SKM-1 treated with dmso at 0.1 percent for 144 hours (cell line): ENCODE results near the gene PAPOLB.

Source experiments
- DNase-seq: peaks from one replicate; lab custom pipeline; 2025; ENCODE audit not compliant: unreplicated experiment; lab: John Stamatoyannopoulos, UW

Gene PAPOLB

DNA sequence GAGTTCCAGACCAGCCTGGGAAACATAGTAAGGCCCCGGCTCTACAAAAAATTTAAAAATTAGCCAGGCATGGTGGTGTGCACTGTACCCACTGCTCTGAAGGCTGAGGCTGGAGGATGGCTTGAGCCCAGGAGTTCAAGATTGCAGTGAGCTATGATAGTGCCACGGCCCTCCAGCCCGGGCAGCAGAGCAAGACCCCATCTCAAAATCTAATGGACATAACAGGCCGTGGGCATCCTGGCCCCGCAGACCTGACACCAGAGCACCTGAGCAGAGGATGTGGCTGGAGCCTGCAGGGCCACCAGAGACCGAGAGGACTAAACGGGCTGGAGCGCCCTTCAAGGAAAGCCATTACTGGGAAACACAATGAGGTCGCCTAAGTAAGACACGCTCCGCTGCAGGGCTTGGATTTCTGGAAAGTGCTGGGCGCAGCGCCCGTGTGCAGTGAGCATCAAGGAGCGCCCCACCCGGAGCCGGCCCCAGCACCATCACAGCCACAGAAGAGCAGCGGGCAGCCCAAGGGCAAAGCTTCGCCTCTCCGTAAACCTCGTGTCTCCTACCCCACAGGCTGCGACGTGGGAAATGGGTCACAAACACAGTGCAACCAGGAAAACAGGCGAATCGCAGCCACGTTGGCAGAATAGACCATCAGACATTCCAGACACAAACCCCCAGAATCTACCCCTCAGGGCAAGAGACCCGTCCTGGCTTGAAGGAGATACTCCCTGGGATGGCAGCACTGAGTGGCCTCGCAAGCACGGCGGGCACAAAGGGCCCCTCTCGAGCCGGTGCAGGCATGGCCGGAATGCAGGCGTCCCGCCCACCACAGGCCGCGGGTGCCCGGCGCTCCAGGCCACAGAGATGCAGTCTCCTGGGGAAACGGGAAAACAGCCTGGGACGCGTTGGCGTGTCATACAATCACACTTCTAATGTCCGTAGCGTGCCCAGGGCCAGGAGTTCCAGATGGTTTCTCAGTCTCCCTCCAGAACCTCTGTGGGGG lies 16.8 kb upstream of the PAPOLB start:
- no peak for DNase-seq

DNA sequence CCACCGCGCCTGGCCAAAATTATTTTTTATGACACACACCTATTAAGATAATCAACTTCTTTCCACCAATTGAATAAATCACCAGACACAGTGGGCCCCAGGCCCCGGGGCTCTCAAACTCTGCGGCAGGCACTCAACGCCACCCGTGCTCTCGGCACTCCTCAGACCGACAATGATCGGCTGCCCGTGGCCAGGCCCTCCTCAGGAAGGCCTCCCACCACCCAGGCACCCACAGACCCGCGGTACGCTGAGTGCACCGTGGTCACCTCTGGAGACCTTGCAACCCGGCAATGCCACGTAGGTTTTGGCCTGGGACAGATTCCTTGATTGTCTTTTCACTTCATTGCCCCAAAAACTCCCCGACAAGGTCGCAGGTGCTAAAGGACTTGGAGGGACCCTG lies 14.8 kb upstream of the PAPOLB start:
- DNase-seq: no peak

DNA sequence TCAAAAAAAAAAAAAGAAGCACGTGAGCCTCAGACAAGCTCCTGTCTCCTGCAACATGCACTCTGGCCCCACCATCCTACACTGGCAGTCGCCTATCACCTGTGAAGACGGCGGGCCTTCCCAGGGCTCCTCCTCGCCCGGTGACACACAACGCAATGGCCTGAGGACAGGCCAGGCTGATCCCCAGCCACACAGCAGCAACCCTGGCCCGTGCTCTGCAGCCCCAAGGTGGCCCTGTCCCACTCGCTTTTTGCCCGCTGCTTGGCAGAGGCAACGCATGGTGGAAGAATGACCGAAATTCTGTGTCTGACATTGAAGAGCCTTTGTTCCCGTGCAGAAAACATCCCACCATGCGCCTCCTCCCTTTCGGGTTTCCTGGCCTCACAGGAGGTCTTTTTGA lies 13.6 kb upstream of the PAPOLB start:
- no peak for DNase-seq

DNA sequence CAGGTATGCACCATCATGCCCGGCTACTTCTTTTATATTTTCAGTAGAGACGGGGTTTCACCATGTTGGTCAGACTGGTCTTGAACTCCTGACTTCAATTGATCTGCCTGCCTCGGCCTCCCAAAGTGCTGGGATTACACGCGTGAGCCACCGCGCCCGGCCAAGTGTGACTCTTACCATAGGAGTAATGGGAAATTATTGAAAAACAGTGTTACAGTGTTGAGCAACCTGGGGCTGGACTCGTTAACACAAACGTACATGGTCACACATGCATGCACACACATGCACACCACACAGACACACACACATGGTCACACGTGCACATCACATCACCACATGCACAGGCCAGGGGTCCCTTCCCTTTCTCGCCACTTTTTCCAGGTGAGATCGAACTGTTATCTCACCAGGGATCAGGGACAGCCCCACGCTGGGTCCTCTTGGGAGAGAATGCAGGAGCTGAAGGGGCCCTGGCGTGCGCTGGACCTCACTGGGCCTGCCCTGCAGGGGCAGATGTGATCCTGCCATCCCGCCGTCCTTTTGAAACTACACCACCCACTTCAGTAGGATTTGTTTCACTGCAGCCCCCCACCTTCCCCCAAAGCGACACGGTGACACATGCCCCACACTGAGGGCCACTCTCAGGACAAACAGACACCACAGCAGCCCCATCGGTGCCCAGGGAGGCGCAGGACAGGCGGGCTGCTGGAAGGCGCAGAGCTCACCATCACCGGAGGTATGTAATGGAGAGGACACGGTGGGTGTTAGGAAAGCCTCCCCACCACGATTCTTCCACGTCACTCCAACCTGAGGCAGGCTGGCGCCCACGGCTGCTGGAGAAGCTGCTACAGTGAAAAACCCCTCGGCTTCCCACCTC lies 11.5 kb upstream of the PAPOLB start:
- no peak for DNase-seq

DNA sequence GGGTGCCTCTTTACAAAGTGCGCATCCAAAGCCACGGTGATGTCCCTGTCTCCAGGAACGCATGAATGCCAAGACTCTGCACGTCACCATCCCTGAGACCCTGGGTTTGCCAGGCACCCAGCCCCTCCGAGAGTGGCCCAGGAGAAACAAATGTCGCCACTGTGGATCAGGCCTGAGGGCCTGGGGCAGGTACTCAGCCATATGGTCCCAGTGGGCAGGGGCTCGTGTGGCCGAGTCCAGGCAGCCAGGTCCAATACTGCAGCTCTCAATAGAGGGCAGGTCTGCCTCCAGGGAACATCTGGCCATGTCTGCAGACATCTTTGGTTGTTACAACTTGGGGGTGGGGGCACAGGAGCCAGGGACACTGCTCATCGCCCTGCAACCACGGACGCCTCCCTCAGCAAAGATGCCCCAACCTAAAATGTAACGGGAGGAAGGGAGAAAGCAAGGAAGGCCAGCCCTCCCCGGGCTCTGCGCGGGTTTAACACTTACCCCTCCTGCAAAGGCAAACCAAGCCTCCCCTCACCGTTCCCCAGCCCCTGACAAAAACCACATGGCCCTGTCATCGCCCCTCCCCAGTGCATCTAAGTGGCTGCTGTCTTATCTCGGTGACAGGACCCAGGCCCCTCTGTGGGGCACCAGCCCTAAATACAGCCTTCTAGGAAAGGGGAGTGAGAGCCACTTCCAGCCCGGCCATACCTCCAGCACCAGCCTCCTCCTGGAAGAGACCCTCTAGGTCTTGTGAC lies 10.3 kb upstream of the PAPOLB start:
- no peak for DNase-seq

DNA sequence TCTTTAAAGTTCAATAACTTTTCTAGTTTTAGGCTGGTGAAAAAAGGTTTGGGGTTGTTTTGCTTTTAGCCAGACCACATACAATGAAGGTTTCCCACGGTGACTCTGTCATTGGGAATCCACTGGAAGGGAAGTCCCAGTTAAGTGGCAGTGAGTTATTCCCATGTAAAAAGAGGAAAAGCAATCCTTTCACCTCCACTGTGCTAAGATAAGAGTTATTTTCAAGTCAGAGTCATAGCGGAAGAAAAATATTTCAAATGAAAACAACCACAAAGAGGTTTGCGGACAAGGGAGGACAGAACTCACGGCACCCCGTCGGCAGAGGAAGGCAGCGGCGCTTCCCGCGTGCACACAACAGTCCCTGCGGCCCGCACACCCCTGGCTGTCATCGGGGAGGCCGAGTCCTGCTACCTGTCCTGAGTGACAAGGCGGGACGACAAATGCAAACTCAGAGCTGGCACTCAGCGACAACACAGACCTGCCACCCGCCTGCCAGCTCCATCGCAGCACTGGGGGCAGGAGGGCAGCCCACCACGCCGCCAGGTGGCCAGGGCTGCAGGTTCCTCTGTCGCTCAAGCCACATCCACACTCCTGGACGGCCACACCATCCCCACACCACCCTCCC lies 9.3 kb upstream of the PAPOLB start:
- no peak for DNase-seq

DNA sequence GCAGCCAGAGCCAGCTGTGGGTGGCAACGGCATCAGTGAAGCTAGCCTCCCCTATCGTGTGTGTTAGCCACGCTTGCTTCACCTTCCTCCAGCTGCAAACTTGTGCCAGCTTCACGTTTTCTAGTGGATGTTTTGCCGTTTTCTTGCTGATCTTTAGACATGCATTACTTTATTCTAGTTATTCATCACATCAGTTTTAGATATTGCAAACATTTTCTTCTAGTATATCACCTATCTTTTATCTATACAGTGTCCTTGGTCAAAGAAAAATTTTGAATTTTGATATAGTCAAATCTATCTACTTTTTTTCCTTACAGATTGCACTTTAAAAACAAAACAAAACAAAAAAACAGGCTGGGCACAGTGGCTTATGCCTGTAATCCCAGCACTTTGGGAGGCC lies 6.7 kb upstream of the PAPOLB start:
- DNase-seq: no peak

DNA sequence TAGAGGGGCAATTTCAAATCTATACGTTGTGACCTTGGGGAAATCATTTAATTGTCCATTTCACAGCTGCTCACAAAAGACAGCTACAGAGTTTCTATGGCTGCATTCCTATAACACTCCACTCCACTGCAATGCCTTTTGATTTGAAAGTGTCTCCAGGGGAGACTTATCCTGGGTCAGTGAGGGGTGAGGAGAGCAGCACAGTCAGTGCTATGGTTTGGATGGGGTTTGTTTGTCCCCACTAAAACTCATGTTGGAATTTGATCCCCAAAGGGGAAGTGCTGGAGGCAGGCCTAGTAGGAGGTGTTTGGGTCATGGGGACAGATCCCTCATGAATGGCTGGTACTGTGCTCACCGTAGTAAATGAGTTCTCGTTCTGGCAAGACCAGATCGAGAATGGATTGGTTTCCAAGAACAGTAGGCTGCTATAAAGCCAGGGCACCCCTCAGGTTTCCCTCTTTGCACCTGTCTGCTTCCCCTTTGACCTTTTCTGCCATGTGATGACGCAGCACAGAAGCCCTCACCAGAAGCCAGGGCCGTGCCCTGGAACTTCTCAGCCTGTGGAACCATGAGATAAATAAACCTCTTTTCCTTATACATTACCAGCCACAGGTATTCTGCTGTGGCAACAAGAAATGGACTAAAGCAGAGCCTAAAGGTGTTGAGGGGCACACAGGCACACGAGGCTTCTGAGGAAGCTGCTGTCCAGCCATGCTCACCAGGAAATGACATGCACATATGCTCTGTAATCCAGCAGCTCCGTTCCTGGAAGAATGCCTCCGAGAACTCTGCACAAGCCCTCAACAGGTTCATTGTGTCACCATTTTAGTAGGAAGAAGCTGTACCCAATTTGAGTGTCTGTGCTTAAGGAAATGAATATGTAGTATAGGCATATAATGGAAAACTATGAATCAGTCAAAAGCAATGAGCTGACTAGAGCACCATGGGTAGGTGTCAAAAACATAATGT lies 5.0 kb upstream of the PAPOLB start:
- no peak for DNase-seq

DNA sequence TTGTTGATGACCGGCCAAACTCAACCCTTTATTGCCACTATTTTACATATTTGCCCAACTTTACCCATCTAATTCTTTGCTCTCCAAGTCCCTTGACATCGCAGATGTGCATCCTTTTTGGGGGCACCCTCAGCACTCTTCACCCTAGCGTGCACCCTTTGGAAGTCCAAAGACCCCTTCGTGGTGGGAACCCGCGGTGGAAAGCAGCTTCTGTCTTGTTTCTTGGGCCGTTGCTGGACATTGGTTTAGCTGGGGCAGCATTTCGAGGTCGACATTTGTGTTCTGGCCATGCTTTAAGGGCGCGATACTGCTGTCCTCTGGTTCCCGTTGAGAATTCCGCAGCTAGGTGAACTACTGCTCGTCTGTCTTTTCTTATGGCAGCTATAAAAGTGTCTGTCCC lies 326 bp upstream of the PAPOLB start:
- no peak for DNase-seq

DNA sequence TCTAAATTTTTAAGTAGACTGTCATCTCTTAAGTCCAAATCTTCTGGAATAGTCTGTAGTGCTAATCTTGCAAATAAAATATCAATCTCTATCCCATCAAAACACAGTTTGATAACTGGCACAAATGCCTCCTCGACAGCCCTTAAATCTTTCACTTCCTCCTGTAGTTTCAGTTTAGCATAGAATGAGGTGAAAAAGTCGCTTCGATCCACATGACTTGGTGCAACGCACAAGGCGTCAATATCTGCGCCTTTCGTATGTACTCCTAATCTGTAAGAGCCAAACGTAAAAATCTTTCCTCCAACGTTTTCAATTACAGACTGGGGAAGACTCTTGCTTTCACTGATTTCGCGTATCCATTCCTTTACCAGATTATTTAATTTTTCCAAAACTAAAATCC lies 603 bp downstream of the PAPOLB start:
- no peak for DNase-seq

DNA sequence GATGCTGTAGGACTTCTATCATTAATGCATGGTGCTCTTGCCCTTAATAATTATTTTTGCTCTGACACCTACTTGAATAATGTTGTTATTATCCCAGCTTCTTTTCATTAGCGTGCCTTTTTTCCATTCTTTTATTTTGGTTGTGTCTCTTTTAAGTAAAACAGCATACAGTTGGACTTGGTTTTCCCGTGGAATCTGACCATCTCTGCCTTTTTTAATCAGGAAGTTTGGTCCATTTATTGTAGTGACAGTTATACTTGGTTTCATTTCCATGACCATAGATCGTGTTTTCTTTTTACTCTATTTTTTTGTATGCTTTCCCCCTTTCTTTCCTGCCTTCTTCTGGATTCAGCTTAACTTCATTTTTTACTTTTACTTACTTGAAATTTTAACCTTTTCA lies 4.6 kb downstream of the PAPOLB start:
- no peak for DNase-seq

DNA sequence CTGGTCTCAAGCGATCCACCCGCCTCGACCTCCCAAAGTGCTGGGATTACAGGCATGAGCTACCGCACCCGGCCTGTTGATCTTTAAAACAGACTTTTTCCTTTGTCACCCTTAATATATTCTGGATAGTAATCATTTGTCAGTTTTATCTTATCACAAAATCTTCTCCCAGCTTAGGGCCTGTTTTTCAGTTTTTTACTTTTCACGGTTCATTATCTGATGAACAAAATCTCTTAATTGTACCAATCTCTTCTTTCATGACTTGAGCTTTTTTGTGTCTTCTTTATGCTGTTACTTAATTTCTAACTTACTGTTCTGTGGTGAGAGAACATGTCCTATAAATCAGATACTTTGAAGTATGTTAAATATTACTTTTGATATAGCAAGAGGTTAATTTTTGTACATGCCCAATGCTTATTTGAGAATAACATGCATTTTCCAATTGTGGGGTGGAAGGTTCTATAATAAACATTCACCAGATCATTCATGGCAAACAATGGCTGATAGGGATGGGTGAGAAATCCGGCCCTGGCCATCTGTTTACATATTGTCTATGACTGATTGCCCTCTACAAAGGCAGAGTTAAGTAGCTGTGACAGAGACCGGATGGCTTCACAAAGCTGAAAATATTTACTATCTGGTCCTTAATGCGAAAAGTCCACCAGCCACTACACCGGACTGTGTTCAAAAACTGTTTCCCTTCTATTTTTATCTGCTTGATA lies 5.3 kb downstream of the PAPOLB start:
- DNase-seq: no peak

DNA sequence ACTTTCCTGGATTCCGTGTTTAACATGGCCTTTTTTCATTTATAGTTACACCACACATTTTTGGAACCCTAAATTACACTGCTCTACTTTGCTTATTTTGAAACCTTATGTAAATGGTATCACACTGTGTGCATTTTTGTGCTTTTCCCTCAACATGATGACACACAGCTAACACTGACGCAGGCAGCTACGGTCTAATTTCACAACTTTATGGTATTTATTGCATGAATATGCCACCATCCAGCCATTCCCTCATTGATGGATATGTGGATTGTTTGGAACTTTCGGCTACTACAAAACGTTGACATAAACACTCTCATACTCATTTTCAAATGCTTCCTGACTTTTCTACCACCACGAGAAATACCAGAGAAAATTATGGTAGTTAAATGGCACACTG lies 6.9 kb downstream of the PAPOLB start:
- DNase-seq: no peak

DNA sequence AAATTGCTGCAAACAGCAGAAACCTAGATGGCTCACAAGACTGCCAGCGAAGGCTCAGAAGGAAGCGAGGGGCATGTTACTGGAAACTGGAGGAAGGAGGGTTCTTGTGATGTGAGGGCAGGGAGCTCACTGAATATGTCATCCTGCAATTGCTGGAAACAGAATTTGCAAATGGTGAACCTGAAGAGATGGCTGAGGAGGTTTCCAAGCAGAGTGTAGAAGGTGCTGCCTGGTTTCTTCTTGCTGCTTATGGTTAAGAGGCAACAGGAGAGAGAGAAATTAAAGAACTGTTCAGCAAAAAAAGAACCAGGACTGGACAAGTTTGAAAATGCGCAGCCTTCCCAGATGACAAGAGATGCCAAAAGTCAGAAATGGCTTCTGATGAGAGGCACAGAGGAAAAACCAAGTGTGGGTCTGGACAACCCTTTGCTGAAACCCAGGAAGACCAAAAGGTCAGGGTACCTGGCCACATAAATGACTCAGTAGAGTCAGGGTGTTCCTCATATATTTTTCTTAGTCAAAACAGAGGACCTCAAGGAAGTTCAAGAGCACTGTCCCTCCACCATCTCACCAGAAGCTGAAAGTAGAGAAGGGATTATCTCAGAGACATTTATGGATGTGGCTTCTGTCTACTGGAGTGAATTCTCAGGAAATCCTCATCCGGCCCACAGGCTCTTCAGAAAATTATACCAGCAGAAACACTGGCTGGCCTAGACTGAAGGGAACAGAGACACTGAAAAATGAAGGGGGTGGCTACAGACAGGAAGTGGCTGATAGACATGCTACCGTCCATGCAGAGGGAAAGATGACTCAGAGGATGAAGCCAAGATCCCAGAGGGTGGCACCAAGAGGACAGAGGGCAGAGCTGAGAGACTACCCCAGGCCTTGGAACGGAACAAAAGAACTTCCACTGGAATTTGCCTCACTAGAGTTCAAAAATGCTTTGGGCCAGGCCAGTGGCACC lies 10.1 kb downstream of the PAPOLB start:
- peak; percentile 36 for DNase-seq

DNA sequence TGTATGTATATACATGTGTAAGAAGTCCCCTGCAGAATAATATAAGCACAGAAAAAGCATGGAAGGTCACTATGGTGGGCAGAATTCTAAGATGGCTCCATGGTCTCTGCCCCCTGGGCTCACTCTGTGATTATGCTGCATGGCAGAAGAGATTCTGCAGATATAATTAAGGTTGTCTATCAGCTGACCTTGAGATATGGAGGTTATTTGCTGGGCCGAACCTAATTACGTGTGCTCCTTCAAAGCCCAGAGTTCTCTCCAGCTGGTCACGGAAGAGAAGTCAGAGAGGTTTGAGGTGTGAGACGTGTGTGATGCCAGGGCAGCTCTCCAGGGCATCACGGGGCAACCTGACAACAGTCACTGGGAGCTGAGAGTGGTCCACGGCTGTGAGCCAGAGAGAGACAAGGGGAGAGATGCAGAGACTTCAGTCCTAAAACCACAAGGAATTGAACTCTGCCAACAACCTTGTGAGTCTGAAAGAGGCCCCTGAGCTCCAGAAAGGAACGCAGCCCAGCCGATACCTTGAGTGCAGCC lies 11.5 kb downstream of the PAPOLB start:
- DNase-seq: no peak

DNA sequence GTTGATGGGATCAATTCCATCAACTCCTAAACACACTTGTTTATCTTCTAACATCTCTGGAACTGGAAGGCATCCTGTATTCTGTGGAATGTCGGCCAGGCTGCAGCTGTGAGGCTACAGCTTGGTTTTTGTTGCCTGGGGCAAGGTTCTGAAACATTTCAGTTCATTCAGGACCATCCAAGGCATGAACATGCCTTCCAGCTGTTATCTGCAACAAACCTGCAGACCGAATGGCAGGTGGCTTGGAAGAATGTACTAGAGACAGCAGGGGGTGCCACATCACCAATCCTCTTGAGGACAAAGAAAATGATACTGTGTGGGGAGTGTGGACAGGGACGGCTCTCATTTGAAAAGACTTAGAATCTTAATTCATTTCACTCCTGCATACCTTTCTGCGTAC lies 12.4 kb downstream of the PAPOLB start:
- DNase-seq: peak; percentile 5

DNA sequence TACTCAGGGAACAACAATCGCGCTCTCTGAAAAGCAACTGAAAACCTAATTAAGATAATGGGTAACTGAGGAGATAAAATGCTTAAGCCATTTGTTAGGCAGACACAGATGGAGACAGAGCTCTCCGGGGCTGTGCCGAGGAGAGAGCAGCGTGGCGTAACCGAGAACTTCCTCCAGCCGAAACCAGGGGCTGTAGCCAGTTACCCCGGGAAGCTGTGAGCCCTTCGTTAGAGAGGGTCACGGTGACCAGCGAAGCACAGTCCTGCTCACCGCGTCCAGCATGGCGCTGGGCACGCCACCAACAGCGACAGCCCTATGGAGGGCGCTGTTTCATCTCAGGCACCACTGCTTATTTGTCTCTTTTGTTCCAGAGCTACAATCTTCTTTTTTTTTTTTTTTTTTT lies 16.1 kb downstream of the PAPOLB start:
- DNase-seq: no peak
